Left ventricle myocardium inferior (tissue), 1 donor: Measurements from ENCODE around the gene CCDC34. TPM values are rescaled to one million over a fixed set of nuclear protein-coding genes. Genes with fewer than 3 reads are reported as not detected.
A peak's percentile ranks its signal among the peaks of the same experiment; 100 is the strongest.

Source experiments
- DNase-seq: peaks from one replicate; pipeline ENCODE4 v3.0.0-alpha.2; 2020
- H3K27ac ChIP-seq: fragments of 200-600 bp; replicated peaks from 2 replicates; pipeline ENCODE4 v1.8.0; 2021
- H3K27me3 ChIP-seq: fragments of 200-600 bp; 2 replicates; pipeline ENCODE4 v1.8.0; 2021; ENCODE audit warnings: low read depth
- H3K36me3 ChIP-seq: fragments of 200-600 bp; 2 replicates; pipeline ENCODE4 v1.8.0; 2021
- H3K4me1 ChIP-seq: fragments of 200-600 bp; 2 replicates; pipeline ENCODE4 v1.8.0; 2021
- H3K4me3 ChIP-seq: fragments of 200-600 bp; 2 replicates; pipeline ENCODE4 v1.8.0; 2021; ENCODE audit warnings: mild to moderate bottlenecking, moderate library complexity
- H3K9me3 ChIP-seq: fragments of 200-600 bp; replicated peaks from 2 replicates; pipeline ENCODE4 v1.8.0; 2021
- intact Hi-C: fragments of 100-400 bp; cut with micrococcal nuclease; formaldehyde crosslinking; loops from one replicate; pipeline ENCODE4 v1.11.0; 2022
- long read RNA-seq: library from polyadenylated mRNA; unstranded; transcript quantifications from one replicate; pipeline ENCODE4 v2.0.0, GENCODE V29; 2021
- total RNA-seq: library from RNA; stranded (reverse); fragmentation: NEBNext Ultra II Directional; extraction: Animal tissue kit (Norgen Biotek cat#: 25700); gene quantifications from one replicate; pipeline ENCODE4 v1.2.1, GENCODE V29; 2021
- TF ChIP-seq, protein P1 (sequence below): fragments of 200-600 bp; IDR thresholded peaks from 2 replicates; pipeline ENCODE4 v1.8.0; 2021; ENCODE audit warnings: antibody characterized with exemption, mild to moderate bottlenecking, borderline replicate concordance
- donor health status: DM: no; HTN: yes; CAD: no; lungs with severe emphysema.

Gene CCDC34, protein sequence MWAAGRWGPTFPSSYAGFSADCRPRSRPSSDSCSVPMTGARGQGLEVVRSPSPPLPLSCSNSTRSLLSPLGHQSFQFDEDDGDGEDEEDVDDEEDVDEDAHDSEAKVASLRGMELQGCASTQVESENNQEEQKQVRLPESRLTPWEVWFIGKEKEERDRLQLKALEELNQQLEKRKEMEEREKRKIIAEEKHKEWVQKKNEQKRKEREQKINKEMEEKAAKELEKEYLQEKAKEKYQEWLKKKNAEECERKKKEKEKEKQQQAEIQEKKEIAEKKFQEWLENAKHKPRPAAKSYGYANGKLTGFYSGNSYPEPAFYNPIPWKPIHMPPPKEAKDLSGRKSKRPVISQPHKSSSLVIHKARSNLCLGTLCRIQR
- total RNA-seq = 1.6 TPM
- long read RNA-seq, partial matches to known transcripts = 1 of 3 reads
- long read RNA-seq, other reads (novel, unspliced or antisense) = 0 of 3 reads

- Histone ChIP-seq H3K27ac (peak within 1 kb of the TSS; percentile 62), H3K9me3 (no peaks in the 10 kb centered on the region), H3K27me3 (no peaks in the 10 kb centered on the region), H3K4me1 (peaks cover 26% of the 10 kb centered on the region), H3K4me3 (peak within 1 kb of the TSS; percentile 89), H3K36me3 (peaks cover 5% of the 10 kb centered on the region)
- intact Hi-C loops = no loop called here
- TF ChIP-seq, protein P1, sequence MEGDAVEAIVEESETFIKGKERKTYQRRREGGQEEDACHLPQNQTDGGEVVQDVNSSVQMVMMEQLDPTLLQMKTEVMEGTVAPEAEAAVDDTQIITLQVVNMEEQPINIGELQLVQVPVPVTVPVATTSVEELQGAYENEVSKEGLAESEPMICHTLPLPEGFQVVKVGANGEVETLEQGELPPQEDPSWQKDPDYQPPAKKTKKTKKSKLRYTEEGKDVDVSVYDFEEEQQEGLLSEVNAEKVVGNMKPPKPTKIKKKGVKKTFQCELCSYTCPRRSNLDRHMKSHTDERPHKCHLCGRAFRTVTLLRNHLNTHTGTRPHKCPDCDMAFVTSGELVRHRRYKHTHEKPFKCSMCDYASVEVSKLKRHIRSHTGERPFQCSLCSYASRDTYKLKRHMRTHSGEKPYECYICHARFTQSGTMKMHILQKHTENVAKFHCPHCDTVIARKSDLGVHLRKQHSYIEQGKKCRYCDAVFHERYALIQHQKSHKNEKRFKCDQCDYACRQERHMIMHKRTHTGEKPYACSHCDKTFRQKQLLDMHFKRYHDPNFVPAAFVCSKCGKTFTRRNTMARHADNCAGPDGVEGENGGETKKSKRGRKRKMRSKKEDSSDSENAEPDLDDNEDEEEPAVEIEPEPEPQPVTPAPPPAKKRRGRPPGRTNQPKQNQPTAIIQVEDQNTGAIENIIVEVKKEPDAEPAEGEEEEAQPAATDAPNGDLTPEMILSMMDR = no peak
- DNase-seq = peak; percentile 90
These were observed at the start of gene CCDC34 for GRCh38 chr11:27362749-27363575. CCDC34 (minus strand) TSS chr11:27363215; CDS start chr11:27363194, 21 bp downstream.

DNA sequence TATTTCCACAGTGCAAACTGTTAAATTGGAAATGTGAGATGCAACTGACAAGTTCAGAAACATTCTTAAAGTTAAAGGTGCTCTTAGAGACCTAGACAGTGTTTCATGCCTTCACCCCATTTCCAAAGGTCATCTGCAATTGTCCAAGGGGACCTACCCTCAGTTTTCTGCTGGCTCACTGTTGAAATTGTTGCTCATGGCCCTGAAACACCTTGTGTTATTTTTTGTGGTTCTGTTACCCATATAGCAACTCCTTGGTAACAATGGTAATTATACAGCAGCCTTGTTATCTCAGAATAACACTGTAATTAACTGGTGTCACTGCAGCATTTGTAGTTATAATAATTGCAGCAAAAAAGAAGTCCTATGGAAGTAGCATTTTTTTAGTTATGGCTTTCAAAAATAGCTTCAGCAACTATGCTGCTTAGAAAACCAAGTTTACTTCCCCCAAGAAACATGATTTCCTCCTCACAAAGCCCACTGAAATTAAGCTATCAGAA is 49.2 kb upstream of the CCDC34 start:
- intact Hi-C loops = no loop called here
- Histone ChIP-seq H3K9me3 (no peaks in the 10 kb centered on the region), H3K27me3 (no peaks in the 10 kb centered on the region), H3K27ac (no peak overlapping the region), H3K4me3 (no peak overlapping the region), H3K36me3 (no peaks in the 10 kb centered on the region), H3K4me1 (peaks cover 46% of the 10 kb centered on the region)
- TF ChIP-seq, protein P1 = no peak
- no peak for DNase-seq

GRCh38 chr11:27411328-27411727 is 48.3 kb upstream of the CCDC34 start:
- Histone ChIP-seq H3K27ac (no peak overlapping the region), H3K4me3 (no peak overlapping the region), H3K4me1 (peaks cover 53% of the 10 kb centered on the region), H3K9me3 (no peaks in the 10 kb centered on the region), H3K36me3 (no peaks in the 10 kb centered on the region), H3K27me3 (no peaks in the 10 kb centered on the region)
- TF ChIP-seq, protein P1 = no peak
- intact Hi-C loops = no loop called here
- no peak for DNase-seq

- intact Hi-C loops = no loop called here
- no peak for DNase-seq
- H3K4me1 ChIP-seq = peaks cover 58% of the 10 kb centered on the region
- H3K36me3 ChIP-seq = no peaks in the 10 kb centered on the region
- TF ChIP-seq, protein P1 = no peak
- H3K9me3 ChIP-seq = no peaks in the 10 kb centered on the region
- no peaks in the 10 kb centered on the region for H3K27me3 ChIP-seq
- H3K27ac ChIP-seq = no peak overlapping the region
- H3K4me3 ChIP-seq = no peak overlapping the region
These were observed 47.3 kb upstream of the CCDC34 start for GRCh38 chr11:27410272-27410671.

DNA sequence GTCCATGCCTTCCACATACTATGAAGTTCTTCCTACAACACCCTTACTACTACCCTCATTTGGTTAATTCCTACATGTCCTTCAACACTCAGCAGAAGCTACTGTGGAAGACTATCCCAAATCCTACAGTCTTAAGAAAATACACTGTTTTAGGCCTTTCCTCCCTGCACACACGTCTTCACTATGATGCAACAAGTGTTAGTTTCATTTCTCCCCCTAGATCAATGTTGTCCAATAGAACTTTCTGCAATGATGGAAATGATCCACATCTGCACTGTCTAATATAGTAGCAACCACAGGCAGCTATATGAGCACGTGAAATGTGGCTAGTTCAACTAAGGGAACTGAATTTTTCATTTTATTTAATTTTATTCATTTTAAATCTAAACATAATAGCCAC is 46.7 kb upstream of the CCDC34 start:
- Histone ChIP-seq H3K27ac (peak overlapping the region; percentile 50), H3K4me3 (no peak overlapping the region), H3K4me1 (peaks cover 63% of the 10 kb centered on the region), H3K9me3 (no peaks in the 10 kb centered on the region), H3K36me3 (no peaks in the 10 kb centered on the region), H3K27me3 (no peaks in the 10 kb centered on the region)
- TF ChIP-seq, protein P1 = no peak
- intact Hi-C loops = no loop called here
- DNase-seq = no peak
